ENCODE measurements around the gene DCTN1. TPM values are rescaled to one million over a fixed set of nuclear protein-coding genes. Genes with fewer than 3 reads are reported as not detected.

Gene DCTN1
- polyA plus RNA-seq, 2 donors: 60.8 to 83.3 TPM

- Histone ChIP-seq H3K4me1 (ENCODE audit: control insufficient read depth in 2 of 2, insufficient read depth in 2 of 2, low read length in 1 of 2) (no peaks in the 10 kb centered on the region), H3K9me3 (ENCODE audit: control insufficient read depth in 2 of 2, insufficient read depth in 1 of 2, low read depth in 1 of 2, low read length in 1 of 2) (peaks cover 0 to 5% of the 10 kb centered on the region in 2 donors), H3K27me3 (ENCODE audit: control insufficient read depth in 1 of 2, insufficient read depth in 2 of 2, low read length in 2 of 2) (no peaks in the 10 kb centered on the region), H3K4me3 (ENCODE audit: low read depth in 1 of 2, low read length in 2 of 2) (no peak overlapping the region), H3K36me3 (ENCODE audit: control insufficient read depth in 2 of 2, insufficient read depth in 2 of 2, low read length in 1 of 2) (peaks cover 7 to 9% of the 10 kb centered on the region in 2 donors), H3K27ac (ENCODE audit: low read depth in 2 of 2, low read length in 1 of 2) (no peak overlapping the region)
- WGBS, 2 donors: 33% methylated on average over 3 of the region's 3 CpGs
Observed at GRCh38 chr2:74334931-74335333, 45.2 kb downstream of the DCTN1 start.

- Histone ChIP-seq H3K9me3 (ENCODE audit: control insufficient read depth in 2 of 2, insufficient read depth in 1 of 2, low read depth in 1 of 2, low read length in 1 of 2) (peaks cover 0 to 5% of the 10 kb centered on the region in 2 donors), H3K27ac (ENCODE audit: low read depth in 2 of 2, low read length in 1 of 2) (no peak overlapping the region), H3K4me1 (ENCODE audit: control insufficient read depth in 2 of 2, insufficient read depth in 2 of 2, low read length in 1 of 2) (no peaks in the 10 kb centered on the region), H3K36me3 (ENCODE audit: control insufficient read depth in 2 of 2, insufficient read depth in 2 of 2, low read length in 1 of 2) (peaks cover 7 to 9% of the 10 kb centered on the region in 2 donors), H3K4me3 (ENCODE audit: low read depth in 1 of 2, low read length in 2 of 2) (no peak overlapping the region), H3K27me3 (ENCODE audit: control insufficient read depth in 1 of 2, insufficient read depth in 2 of 2, low read length in 2 of 2) (no peaks in the 10 kb centered on the region)
- WGBS, 2 donors: 89 to 95% methylated on average over 6 of the region's 6 CpGs
Observed at GRCh38 chr2:74333896-74334586, 46.1 kb downstream of the DCTN1 start.

- Histone ChIP-seq H3K9me3 (ENCODE audit: control insufficient read depth in 2 of 2, insufficient read depth in 1 of 2, low read depth in 1 of 2, low read length in 1 of 2) (peaks cover 0 to 5% of the 10 kb centered on the region in 2 donors), H3K36me3 (ENCODE audit: control insufficient read depth in 2 of 2, insufficient read depth in 2 of 2, low read length in 1 of 2) (peaks cover 7 to 9% of the 10 kb centered on the region in 2 donors), H3K27me3 (ENCODE audit: control insufficient read depth in 1 of 2, insufficient read depth in 2 of 2, low read length in 2 of 2) (no peaks in the 10 kb centered on the region), H3K4me1 (ENCODE audit: control insufficient read depth in 2 of 2, insufficient read depth in 2 of 2, low read length in 1 of 2) (no peaks in the 10 kb centered on the region), H3K27ac (ENCODE audit: low read depth in 2 of 2, low read length in 1 of 2) (no peak overlapping the region), H3K4me3 (ENCODE audit: low read depth in 1 of 2, low read length in 2 of 2) (no peak overlapping the region)
- WGBS, 2 donors: 74 to 75% methylated on average over 3 of the region's 3 CpGs
Observed at GRCh38 chr2:74333175-74333574, 46.9 kb downstream of the DCTN1 start.

- peaks cover 0 to 5% of the 10 kb centered on the region in 2 donors for H3K9me3 ChIP-seq (ENCODE audit: control insufficient read depth in 2 of 2, insufficient read depth in 1 of 2, low read depth in 1 of 2, low read length in 1 of 2)
- H3K4me3 ChIP-seq (ENCODE audit: low read depth in 1 of 2, low read length in 2 of 2): no peak overlapping the region
- no peaks in the 10 kb centered on the region for H3K27me3 ChIP-seq (ENCODE audit: control insufficient read depth in 1 of 2, insufficient read depth in 2 of 2, low read length in 2 of 2)
- H3K27ac ChIP-seq (ENCODE audit: low read depth in 2 of 2, low read length in 1 of 2): no peak overlapping the region
- H3K36me3 ChIP-seq (ENCODE audit: control insufficient read depth in 2 of 2, insufficient read depth in 2 of 2, low read length in 1 of 2): peaks cover 7 to 9% of the 10 kb centered on the region in 2 donors
- no peaks in the 10 kb centered on the region for H3K4me1 ChIP-seq (ENCODE audit: control insufficient read depth in 2 of 2, insufficient read depth in 2 of 2, low read length in 1 of 2)
- 91% methylated on average over 3 of the region's 3 CpGs for WGBS, 2 donors
Observed at GRCh38 chr2:74332550-74333174, 47.4 kb downstream of the DCTN1 start.

- Histone ChIP-seq H3K4me1 (ENCODE audit: control insufficient read depth in 2 of 2, insufficient read depth in 2 of 2, low read length in 1 of 2) (no peaks in the 10 kb centered on the region), H3K36me3 (ENCODE audit: control insufficient read depth in 2 of 2, insufficient read depth in 2 of 2, low read length in 1 of 2) (peaks cover 7 to 9% of the 10 kb centered on the region in 2 donors), H3K27me3 (ENCODE audit: control insufficient read depth in 1 of 2, insufficient read depth in 2 of 2, low read length in 2 of 2) (no peaks in the 10 kb centered on the region), H3K9me3 (ENCODE audit: control insufficient read depth in 2 of 2, insufficient read depth in 1 of 2, low read depth in 1 of 2, low read length in 1 of 2) (peaks cover 0 to 5% of the 10 kb centered on the region in 2 donors), H3K4me3 (ENCODE audit: low read depth in 1 of 2, low read length in 2 of 2) (no peak overlapping the region), H3K27ac (ENCODE audit: low read depth in 2 of 2, low read length in 1 of 2) (no peak overlapping the region)
- WGBS, 2 donors: 80 to 83% methylated on average over 2 of the region's 2 CpGs
Observed at GRCh38 chr2:74328573-74328972, 51.5 kb downstream of the DCTN1 start.

- peaks cover 6 to 9% of the 10 kb centered on the region in 2 donors for H3K36me3 ChIP-seq (ENCODE audit: control insufficient read depth in 2 of 2, insufficient read depth in 2 of 2, low read length in 1 of 2)
- no peak overlapping the region for H3K27ac ChIP-seq (ENCODE audit: low read depth in 2 of 2, low read length in 1 of 2)
- no peaks in the 10 kb centered on the region for H3K4me1 ChIP-seq (ENCODE audit: control insufficient read depth in 2 of 2, insufficient read depth in 2 of 2, low read length in 1 of 2)
- H3K27me3 ChIP-seq (ENCODE audit: control insufficient read depth in 1 of 2, insufficient read depth in 2 of 2, low read length in 2 of 2): no peaks in the 10 kb centered on the region
- no peak overlapping the region for H3K4me3 ChIP-seq (ENCODE audit: low read depth in 1 of 2, low read length in 2 of 2)
- H3K9me3 ChIP-seq (ENCODE audit: control insufficient read depth in 2 of 2, insufficient read depth in 1 of 2, low read depth in 1 of 2, low read length in 1 of 2): peaks cover 0 to 5% of the 10 kb centered on the region in 2 donors
- WGBS, 2 donors: 88 to 95% methylated on average over 2 of the region's 2 CpGs
Observed at GRCh38 chr2:74328074-74328473, 52.0 kb downstream of the DCTN1 start.

GRCh38 chr2:74327627-74328026, 52.5 kb downstream of the DCTN1 start:
- no peaks in the 10 kb centered on the region for H3K27me3 ChIP-seq (ENCODE audit: control insufficient read depth in 1 of 2, insufficient read depth in 2 of 2, low read length in 2 of 2)
- peaks cover 0 to 5% of the 10 kb centered on the region in 2 donors for H3K9me3 ChIP-seq (ENCODE audit: control insufficient read depth in 2 of 2, insufficient read depth in 1 of 2, low read depth in 1 of 2, low read length in 1 of 2)
- no peaks in the 10 kb centered on the region for H3K4me1 ChIP-seq (ENCODE audit: control insufficient read depth in 2 of 2, insufficient read depth in 2 of 2, low read length in 1 of 2)
- peaks cover 1 to 9% of the 10 kb centered on the region in 2 donors for H3K36me3 ChIP-seq (ENCODE audit: control insufficient read depth in 2 of 2, insufficient read depth in 2 of 2, low read length in 1 of 2)
- H3K4me3 ChIP-seq (ENCODE audit: low read depth in 1 of 2, low read length in 2 of 2): no peak overlapping the region
- WGBS, 2 donors: 92% methylated on average over 1 of the region's 1 CpG
- no peak overlapping the region for H3K27ac ChIP-seq (ENCODE audit: low read depth in 2 of 2, low read length in 1 of 2)

GRCh38 chr2:74327199-74327598, 52.9 kb downstream of the DCTN1 start:
- Histone ChIP-seq H3K27ac (ENCODE audit: low read depth in 2 of 2, low read length in 1 of 2) (no peak overlapping the region), H3K27me3 (ENCODE audit: control insufficient read depth in 1 of 2, insufficient read depth in 2 of 2, low read length in 2 of 2) (no peaks in the 10 kb centered on the region), H3K4me3 (ENCODE audit: low read depth in 1 of 2, low read length in 2 of 2) (no peak overlapping the region), H3K36me3 (ENCODE audit: control insufficient read depth in 2 of 2, insufficient read depth in 2 of 2, low read length in 1 of 2) (peaks cover 0 to 9% of the 10 kb centered on the region in 2 donors), H3K4me1 (ENCODE audit: control insufficient read depth in 2 of 2, insufficient read depth in 2 of 2, low read length in 1 of 2) (no peaks in the 10 kb centered on the region), H3K9me3 (ENCODE audit: control insufficient read depth in 2 of 2, insufficient read depth in 1 of 2, low read depth in 1 of 2, low read length in 1 of 2) (peaks cover 0 to 5% of the 10 kb centered on the region in 2 donors)
- 67 to 69% methylated on average over 5 of the region's 5 CpGs for WGBS, 2 donors

GRCh38 chr2:74325815-74326214, 54.3 kb downstream of the DCTN1 start:
- Histone ChIP-seq H3K4me3 (ENCODE audit: low read depth in 1 of 2, low read length in 2 of 2) (no peak overlapping the region), H3K27me3 (ENCODE audit: control insufficient read depth in 1 of 2, insufficient read depth in 2 of 2, low read length in 2 of 2) (no peaks in the 10 kb centered on the region)
- WGBS, 2 donors: 79 to 91% methylated on average over 2 of the region's 2 CpGs

GRCh38 chr2:74321737-74322136, 58.4 kb downstream of the DCTN1 start:
- Histone ChIP-seq H3K27me3 (ENCODE audit: control insufficient read depth in 1 of 2, insufficient read depth in 2 of 2, low read length in 2 of 2) (no peaks in the 10 kb centered on the region), H3K9me3 (ENCODE audit: control insufficient read depth in 2 of 2, insufficient read depth in 1 of 2, low read depth in 1 of 2, low read length in 1 of 2) (no peaks in the 10 kb centered on the region), H3K36me3 (ENCODE audit: control insufficient read depth in 2 of 2, insufficient read depth in 2 of 2, low read length in 1 of 2) (no peaks in the 10 kb centered on the region), H3K4me3 (ENCODE audit: low read depth in 1 of 2, low read length in 2 of 2) (no peak overlapping the region), H3K4me1 (ENCODE audit: control insufficient read depth in 2 of 2, insufficient read depth in 2 of 2, low read length in 1 of 2) (no peaks in the 10 kb centered on the region), H3K27ac (ENCODE audit: low read depth in 2 of 2, low read length in 1 of 2) (no peak overlapping the region)
- WGBS, 2 donors: 90 to 98% methylated on average over 2 of the region's 2 CpGs

More at GRCh38 chr2:74325815-74326214, 54.3 kb downstream of the DCTN1 start:
- Histone ChIP-seq H3K9me3 (ENCODE audit: control insufficient read depth in 2 of 2, insufficient read depth in 1 of 2, low read depth in 1 of 2, low read length in 1 of 2) (peaks cover 0 to 4% of the 10 kb centered on the region in 2 donors), H3K4me1 (ENCODE audit: control insufficient read depth in 2 of 2, insufficient read depth in 2 of 2, low read length in 1 of 2) (no peaks in the 10 kb centered on the region), H3K27ac (ENCODE audit: low read depth in 2 of 2, low read length in 1 of 2) (no peak overlapping the region), H3K36me3 (ENCODE audit: control insufficient read depth in 2 of 2, insufficient read depth in 2 of 2, low read length in 1 of 2) (peaks cover 0 to 6% of the 10 kb centered on the region in 2 donors)
